HEK293T (cell line): ENCODE data around the gene ZFP28.

Source experiments
- BHLHE40 ChIP-seq: fragments of 450-650 bp; IDR thresholded peaks from 2 replicates; pipeline ENCODE4 v1.6.1; 2016; ENCODE audit warnings: mild to moderate bottlenecking, moderate library complexity, borderline replicate concordance
- CTBP1 ChIP-seq: fragments of 450-650 bp; IDR thresholded peaks from 2 replicates; pipeline ENCODE4 v1.6.1; 2016; ENCODE audit warnings: borderline replicate concordance
- FOXK2 ChIP-seq: fragments of 450-650 bp; IDR thresholded peaks from 2 replicates; pipeline ENCODE4 v1.6.1; 2016; ENCODE audit warnings: mild to moderate bottlenecking
- FOXM1 ChIP-seq: fragments of 450-650 bp; IDR thresholded peaks from 2 replicates; pipeline ENCODE4 v1.6.1; 2017; ENCODE audit warnings: mild to moderate bottlenecking, borderline replicate concordance
- L3MBTL2 ChIP-seq: fragments of 450-650 bp; conservative IDR thresholded peaks from 2 replicates; pipeline ENCODE4 v1.6.1; 2016; ENCODE audit warnings: mild to moderate bottlenecking
- SP1 ChIP-seq: fragments of 450-650 bp; IDR thresholded peaks from 2 replicates; pipeline ENCODE4 v1.6.1; 2017

DNA sequence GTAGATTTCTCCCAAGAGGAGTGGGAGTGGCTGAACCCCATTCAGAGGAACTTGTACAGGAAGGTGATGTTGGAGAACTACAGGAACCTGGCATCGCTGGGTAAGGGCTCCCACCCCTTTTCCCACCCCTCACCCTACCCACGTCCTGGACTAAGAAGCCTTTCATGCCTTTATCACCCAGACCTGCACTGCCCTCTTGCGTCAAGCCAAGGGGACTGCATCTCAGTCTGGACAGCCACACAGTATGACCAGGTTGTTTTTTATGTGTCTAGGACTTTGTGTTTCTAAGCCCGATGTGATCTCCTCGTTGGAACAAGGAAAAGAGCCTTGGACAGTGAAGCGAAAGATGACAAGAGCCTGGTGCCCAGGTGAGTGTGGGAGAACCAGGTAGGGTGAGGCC lies 8.8 kb downstream of the ZFP28 start:
- TF ChIP-seq BHLHE40 (no peak), FOXK2 (no peak), SP1 (no peak), CTBP1 (no peak), L3MBTL2 (no peak), FOXM1 (no peak)
